ENCODE measurements around the gene MAVS.
"Not testable (repeated sequence)": the region's sequence is repeated elsewhere in the genome, so short reads cannot be mapped to it uniquely, and the experiment has no call there.

The MAVS gene

DNA sequence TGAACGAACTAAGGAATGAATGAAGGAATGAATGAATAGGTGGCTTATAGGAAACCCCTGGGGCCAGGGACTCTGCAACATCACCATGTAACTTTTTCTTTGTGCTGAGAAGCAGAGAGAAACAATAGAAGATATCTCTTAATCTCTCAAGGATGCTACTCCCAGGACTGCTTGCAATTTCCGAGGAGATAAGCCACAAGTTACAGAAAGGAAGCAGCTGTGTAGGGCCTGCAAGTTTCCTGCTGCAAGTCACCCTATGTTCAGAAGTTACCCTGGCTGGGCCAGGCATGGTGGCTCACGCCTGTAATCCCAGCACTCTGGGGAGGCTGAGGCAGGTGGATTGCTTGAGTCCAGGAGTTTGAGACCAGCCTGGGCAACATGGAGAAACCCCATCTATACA is 7.3 kb upstream of the MAVS start:
- no peak overlapping the region for H3K4me3 ChIP-seq (ENCODE audit: low read length)
- H4K20me1 ChIP-seq (ENCODE audit: insufficient read depth, low read length) = no peaks in the 10 kb centered on the region
- H3K9me3 ChIP-seq (ENCODE audit: insufficient read depth, low read length) = no peaks in the 10 kb centered on the region
- H3K79me2 ChIP-seq (ENCODE audit: low read length) = no peaks in the 10 kb centered on the region
- TF ChIP-seq, protein P1, sequence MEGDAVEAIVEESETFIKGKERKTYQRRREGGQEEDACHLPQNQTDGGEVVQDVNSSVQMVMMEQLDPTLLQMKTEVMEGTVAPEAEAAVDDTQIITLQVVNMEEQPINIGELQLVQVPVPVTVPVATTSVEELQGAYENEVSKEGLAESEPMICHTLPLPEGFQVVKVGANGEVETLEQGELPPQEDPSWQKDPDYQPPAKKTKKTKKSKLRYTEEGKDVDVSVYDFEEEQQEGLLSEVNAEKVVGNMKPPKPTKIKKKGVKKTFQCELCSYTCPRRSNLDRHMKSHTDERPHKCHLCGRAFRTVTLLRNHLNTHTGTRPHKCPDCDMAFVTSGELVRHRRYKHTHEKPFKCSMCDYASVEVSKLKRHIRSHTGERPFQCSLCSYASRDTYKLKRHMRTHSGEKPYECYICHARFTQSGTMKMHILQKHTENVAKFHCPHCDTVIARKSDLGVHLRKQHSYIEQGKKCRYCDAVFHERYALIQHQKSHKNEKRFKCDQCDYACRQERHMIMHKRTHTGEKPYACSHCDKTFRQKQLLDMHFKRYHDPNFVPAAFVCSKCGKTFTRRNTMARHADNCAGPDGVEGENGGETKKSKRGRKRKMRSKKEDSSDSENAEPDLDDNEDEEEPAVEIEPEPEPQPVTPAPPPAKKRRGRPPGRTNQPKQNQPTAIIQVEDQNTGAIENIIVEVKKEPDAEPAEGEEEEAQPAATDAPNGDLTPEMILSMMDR (IDR thresholded peaks at IDR 0.05; ENCODE audit: low read depth, low read length) = no peak
- TF ChIP-seq EZH2phosphoT487 (IDR thresholded peaks at IDR 0.05; ENCODE audit: low read depth) = no peak
- H2AFZ ChIP-seq (ENCODE audit: low read depth, low read length) = no peak overlapping the region
- no peak overlapping the region for H3K27ac ChIP-seq (ENCODE audit: low read length)
- no peak overlapping the region for H3K9ac ChIP-seq (ENCODE audit: low read length)
- no peaks in the 10 kb centered on the region for H3K27me3 ChIP-seq (ENCODE audit: low read depth, low read length)
- H3K4me1 ChIP-seq (ENCODE audit: low read length) = no peaks in the 10 kb centered on the region
- peaks cover 3% of the 10 kb centered on the region for H3K36me3 ChIP-seq (replicated peaks; ENCODE audit: low read depth, low read length)
- H3K4me2 ChIP-seq (ENCODE audit: low read length) = no peak overlapping the region

DNA sequence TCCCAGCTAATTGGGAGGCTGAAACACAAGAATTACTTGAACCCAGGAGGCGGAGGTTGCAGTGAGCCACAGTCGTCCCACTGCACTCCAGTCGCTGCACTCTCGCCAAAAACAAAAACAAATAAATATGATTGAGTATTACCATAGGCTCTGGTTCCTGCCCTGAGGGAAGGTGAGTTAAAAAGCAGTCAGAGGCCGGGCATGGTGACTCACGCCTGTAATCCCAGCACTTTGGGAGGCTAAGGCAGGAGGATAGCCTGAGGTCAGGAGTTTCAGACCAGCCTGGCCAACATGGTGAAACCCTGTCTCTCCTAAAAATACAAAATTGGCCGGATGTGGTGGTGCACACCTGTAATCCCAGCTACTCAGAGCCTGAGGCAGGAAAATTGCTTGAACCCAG is 6.4 kb upstream of the MAVS start:
- not testable (repeated sequence) for H4K20me1 ChIP-seq (ENCODE audit: insufficient read depth, low read length); H3K4me2 ChIP-seq (ENCODE audit: low read length); H3K4me3 ChIP-seq (ENCODE audit: low read length); H2AFZ ChIP-seq (ENCODE audit: low read depth, low read length); H3K9ac ChIP-seq (ENCODE audit: low read length); H3K4me1 ChIP-seq (ENCODE audit: low read length); H3K27me3 ChIP-seq (ENCODE audit: low read depth, low read length); H3K79me2 ChIP-seq (ENCODE audit: low read length); H3K36me3 ChIP-seq (replicated peaks; ENCODE audit: low read depth, low read length); H3K9me3 ChIP-seq (ENCODE audit: insufficient read depth, low read length); H3K27ac ChIP-seq (ENCODE audit: low read length)

DNA sequence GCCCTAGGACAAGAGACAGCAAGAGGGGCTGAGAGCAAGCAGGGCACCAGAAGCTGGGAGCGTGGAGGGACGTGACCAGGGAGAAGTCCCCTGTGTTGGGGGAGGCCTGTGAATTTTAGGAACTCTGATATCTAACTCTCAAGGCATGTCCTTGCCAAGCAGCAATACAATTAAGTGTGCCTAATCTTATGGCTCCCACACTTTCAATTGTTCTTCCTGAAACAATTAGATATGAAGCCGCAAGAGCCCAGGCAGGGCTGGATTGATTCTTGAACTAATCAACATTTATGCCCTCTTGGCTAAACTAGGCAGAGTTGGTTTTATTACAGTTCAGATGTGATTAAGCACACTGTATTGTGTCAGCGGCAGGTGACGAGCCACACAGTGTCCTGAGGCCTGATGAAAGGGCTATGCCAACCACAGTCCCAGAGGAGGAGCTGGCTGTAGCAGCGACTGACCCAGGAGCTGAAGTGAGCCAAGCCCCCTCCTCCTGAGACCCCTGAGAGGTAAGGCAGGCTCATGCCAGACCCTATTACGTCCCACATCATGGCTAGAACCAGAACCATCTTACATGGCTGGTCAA is 4.2 kb upstream of the MAVS start:
- no peak overlapping the region for H2AFZ ChIP-seq (ENCODE audit: low read depth, low read length)
- TF ChIP-seq, protein P1 (IDR thresholded peaks at IDR 0.05; ENCODE audit: low read depth, low read length) = no peak
- TF ChIP-seq EZH2phosphoT487 (IDR thresholded peaks at IDR 0.05; ENCODE audit: low read depth) = no peak
- H3K4me1 ChIP-seq (ENCODE audit: low read length) = peaks cover 6% of the 10 kb centered on the region

DNA sequence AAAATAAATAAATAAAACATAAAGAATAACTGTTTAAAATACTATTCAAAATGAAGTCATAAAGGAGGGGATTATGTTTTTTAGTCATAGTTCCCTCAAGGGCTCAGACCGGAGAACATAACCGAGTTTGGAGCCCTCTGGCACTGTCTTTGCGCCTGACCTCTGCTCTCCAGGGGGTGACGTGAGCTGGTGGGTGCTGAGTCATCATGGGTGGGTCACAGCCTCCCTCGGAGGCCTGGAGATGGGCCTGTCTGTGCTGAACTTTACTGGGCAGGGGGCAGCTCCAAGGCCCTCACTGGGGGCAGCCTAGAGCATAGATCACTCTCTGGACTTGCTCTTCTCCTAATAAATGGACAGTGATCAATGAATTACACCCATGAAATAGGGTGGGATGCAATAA is 3.1 kb upstream of the MAVS start:
- H3K27ac ChIP-seq (ENCODE audit: low read length) = no peak overlapping the region
- peaks cover 20% of the 10 kb centered on the region for H3K79me2 ChIP-seq (ENCODE audit: low read length)
- H3K9ac ChIP-seq (ENCODE audit: low read length) = no peak overlapping the region
- no peaks in the 10 kb centered on the region for H3K9me3 ChIP-seq (ENCODE audit: insufficient read depth, low read length)
- H3K4me1 ChIP-seq (ENCODE audit: low read length) = peaks cover 10% of the 10 kb centered on the region
- H3K4me2 ChIP-seq (ENCODE audit: low read length) = no peak overlapping the region
- no peaks in the 10 kb centered on the region for H3K36me3 ChIP-seq (replicated peaks; ENCODE audit: low read depth, low read length)
- H2AFZ ChIP-seq (ENCODE audit: low read depth, low read length) = no peak overlapping the region
- no peaks in the 10 kb centered on the region for H3K27me3 ChIP-seq (ENCODE audit: low read depth, low read length)
- H3K4me3 ChIP-seq (ENCODE audit: low read length) = no peak overlapping the region
- no peak for TF ChIP-seq EZH2phosphoT487 (IDR thresholded peaks at IDR 0.05; ENCODE audit: low read depth)
- TF ChIP-seq, protein P1 (IDR thresholded peaks at IDR 0.05; ENCODE audit: low read depth, low read length) = no peak
- peaks cover 6% of the 10 kb centered on the region; the same call in 1 of the 2 replicates for H4K20me1 ChIP-seq (ENCODE audit: insufficient read depth, low read length)

More for the DNA sequence above, 4.2 kb upstream of the MAVS start:
- Histone ChIP-seq H3K4me2 (ENCODE audit: low read length) (no peak overlapping the region), H3K36me3 (replicated peaks; ENCODE audit: low read depth, low read length) (no peaks in the 10 kb centered on the region), H3K27me3 (ENCODE audit: low read depth, low read length) (no peaks in the 10 kb centered on the region), H4K20me1 (ENCODE audit: insufficient read depth, low read length) (peaks cover under 1% of the 10 kb centered on the region; the same call in 1 of the 2 replicates), H3K27ac (ENCODE audit: low read length) (no peak overlapping the region), H3K4me3 (ENCODE audit: low read length) (no peak overlapping the region), H3K9me3 (ENCODE audit: insufficient read depth, low read length) (no peaks in the 10 kb centered on the region), H3K9ac (ENCODE audit: low read length) (no peak overlapping the region), H3K79me2 (ENCODE audit: low read length) (peaks cover 11% of the 10 kb centered on the region)

DNA sequence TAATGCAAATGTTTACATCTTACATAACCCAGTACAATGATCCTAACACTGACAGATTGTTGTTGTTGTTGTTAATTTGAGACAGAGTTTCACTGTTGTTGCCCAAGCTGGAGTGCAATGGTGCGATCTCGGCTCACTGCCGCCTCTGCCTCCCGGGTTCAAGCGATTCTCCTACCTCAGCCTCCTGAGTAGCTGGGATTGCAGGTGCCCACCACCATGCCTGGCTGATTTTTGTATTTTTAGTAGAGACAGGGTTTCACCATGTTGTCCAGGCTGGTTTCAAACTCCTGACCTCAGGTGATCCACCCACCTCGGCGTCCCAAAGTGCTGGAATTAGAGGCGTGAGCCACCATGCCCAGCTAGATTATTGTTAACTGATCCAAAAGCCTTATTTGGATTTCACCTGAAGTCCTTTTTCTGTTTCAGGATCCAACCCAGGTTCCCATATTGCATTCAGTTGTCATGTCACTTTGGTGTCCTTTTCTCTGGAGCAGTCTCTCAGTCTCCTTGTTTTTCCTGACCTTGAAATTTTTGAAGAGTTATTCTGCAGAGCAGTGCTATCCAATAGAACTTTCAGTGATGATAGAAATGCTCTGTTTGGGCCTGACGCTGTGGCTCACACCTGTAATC is 2.5 kb upstream of the MAVS start:
- H3K27ac ChIP-seq (ENCODE audit: low read length); H3K36me3 ChIP-seq (replicated peaks; ENCODE audit: low read depth, low read length); H3K9ac ChIP-seq (ENCODE audit: low read length); H3K9me3 ChIP-seq (ENCODE audit: insufficient read depth, low read length); H2AFZ ChIP-seq (ENCODE audit: low read depth, low read length); H3K4me2 ChIP-seq (ENCODE audit: low read length); H4K20me1 ChIP-seq (ENCODE audit: insufficient read depth, low read length); H3K27me3 ChIP-seq (ENCODE audit: low read depth, low read length); H3K4me3 ChIP-seq (ENCODE audit: low read length): not testable (repeated sequence)
- Histone ChIP-seq H3K79me2 (ENCODE audit: low read length) (peaks cover 25% of the 10 kb centered on the region), H3K4me1 (ENCODE audit: low read length) (peaks cover 10% of the 10 kb centered on the region)

All from OCI-LY3 (cell line).